Astrocyte (in vitro differentiated cells and primary cell): Measurements from ENCODE around the gene SEC31A. TPM values are rescaled to one million over a fixed set of nuclear protein-coding genes. Genes with fewer than 3 reads are reported as not detected.

ENCODE experiments used
- DNase-seq: peaks from one replicate; pipeline ENCODE4 v3.0.0-alpha.2; 2010; ENCODE audit warnings: low read depth
- FAIRE-seq: peaks from 2 replicates; lab custom pipeline; 2011; peaks lifted over from hg19 to GRCh38; lab: Jason Lieb, UNC
- H2AFZ ChIP-seq: 2 replicates; pipeline ENCODE4 v1.6.0; 2012; ENCODE audit warnings: low read depth, low read length, inconsistent platforms
- H3K27ac ChIP-seq: 2 replicates; pipeline ENCODE4 v1.5.1; 2011; ENCODE audit warnings: low read depth, low read length, inconsistent platforms
- H3K27me3 ChIP-seq: 2 replicates; pipeline ENCODE4 v1.6.0; 2011; ENCODE audit warnings: low read length, inconsistent platforms; ENCODE audit not compliant: insufficient read depth
- H3K36me3 ChIP-seq: 2 replicates; pipeline ENCODE4 v1.5.1; 2011; ENCODE audit warnings: low read length, inconsistent platforms; ENCODE audit not compliant: insufficient read depth
- H3K4me1 ChIP-seq: 2 replicates; pipeline ENCODE4 v1.5.1; 2011; ENCODE audit warnings: low read length, inconsistent platforms; ENCODE audit not compliant: insufficient read depth
- H3K4me2 ChIP-seq: 2 replicates; pipeline ENCODE4 v1.6.0; 2012; ENCODE audit warnings: low read length, inconsistent platforms
- H3K4me3 ChIP-seq: 2 replicates; pipeline ENCODE4 v1.5.1; 2011; ENCODE audit warnings: low read depth, mild to moderate bottlenecking, low read length, inconsistent platforms; ENCODE audit not compliant: insufficient read depth
- H3K79me2 ChIP-seq: 2 replicates; pipeline ENCODE4 v1.6.0; 2012; ENCODE audit warnings: mild to moderate bottlenecking, low read length, inconsistent platforms; ENCODE audit not compliant: insufficient read depth
- H3K9ac ChIP-seq: 2 replicates; pipeline ENCODE4 v1.6.0; 2012; ENCODE audit warnings: mild to moderate bottlenecking, low read length, inconsistent platforms
- H3K9me3 ChIP-seq: 2 replicates; pipeline ENCODE4 v1.5.1; 2012; ENCODE audit warnings: low read depth, mild to moderate bottlenecking, low read length, inconsistent platforms; ENCODE audit not compliant: insufficient read depth
- H4K20me1 ChIP-seq: 2 replicates; pipeline ENCODE4 v1.6.0; 2012; ENCODE audit warnings: low read length, inconsistent platforms; ENCODE audit not compliant: insufficient read depth
- H3K27ac Mint-ChIP-seq: one replicate; pipeline ENCODE4 v1.8.0; 2021; ENCODE audit warnings: mild to moderate bottlenecking, mixed read lengths; ENCODE audit not compliant: unreplicated experiment
- H3K27me3 Mint-ChIP-seq: one replicate; pipeline ENCODE4 v1.8.0; 2021; ENCODE audit warnings: low read depth, mixed read lengths; ENCODE audit not compliant: unreplicated experiment
- H3K36me3 Mint-ChIP-seq: one replicate; pipeline ENCODE4 v1.8.0; 2021; ENCODE audit warnings: low read depth, mixed read lengths; ENCODE audit not compliant: unreplicated experiment
- H3K4me1 Mint-ChIP-seq: one replicate; pipeline ENCODE4 v1.8.0; 2021; ENCODE audit warnings: low read depth, mixed read lengths; ENCODE audit not compliant: unreplicated experiment
- H3K4me3 Mint-ChIP-seq: one replicate; pipeline ENCODE4 v1.8.0; 2021; ENCODE audit warnings: mild to moderate bottlenecking, moderate library complexity, mixed read lengths; ENCODE audit not compliant: unreplicated experiment
- H3K9me3 Mint-ChIP-seq: one replicate; pipeline ENCODE4 v1.8.0; 2021; ENCODE audit warnings: mild to moderate bottlenecking, mixed read lengths; ENCODE audit not compliant: unreplicated experiment
- EZH2 ChIP-seq: IDR thresholded peaks from 2 replicates; pipeline ENCODE4 v1.6.1; 2012; ENCODE audit warnings: mild to moderate bottlenecking, low read length, inconsistent platforms; ENCODE audit not compliant: insufficient read depth
- total RNA-seq: library from RNA; stranded (reverse); gene quantifications from 2 replicates; pipeline ENCODE4 v1.2.1, GENCODE V29; 2021
- TF ChIP-seq, protein P1 (sequence below): IDR thresholded peaks from 2 replicates; pipeline ENCODE4 v1.5.1; 2011; ENCODE audit warnings: low read depth, mild to moderate bottlenecking, inconsistent platforms, low read length, moderate library complexity; ENCODE audit not compliant: insufficient read depth

Gene SEC31A
- total RNA-seq, 1 donor from 2014 or later, result 471 TPM

DNA sequence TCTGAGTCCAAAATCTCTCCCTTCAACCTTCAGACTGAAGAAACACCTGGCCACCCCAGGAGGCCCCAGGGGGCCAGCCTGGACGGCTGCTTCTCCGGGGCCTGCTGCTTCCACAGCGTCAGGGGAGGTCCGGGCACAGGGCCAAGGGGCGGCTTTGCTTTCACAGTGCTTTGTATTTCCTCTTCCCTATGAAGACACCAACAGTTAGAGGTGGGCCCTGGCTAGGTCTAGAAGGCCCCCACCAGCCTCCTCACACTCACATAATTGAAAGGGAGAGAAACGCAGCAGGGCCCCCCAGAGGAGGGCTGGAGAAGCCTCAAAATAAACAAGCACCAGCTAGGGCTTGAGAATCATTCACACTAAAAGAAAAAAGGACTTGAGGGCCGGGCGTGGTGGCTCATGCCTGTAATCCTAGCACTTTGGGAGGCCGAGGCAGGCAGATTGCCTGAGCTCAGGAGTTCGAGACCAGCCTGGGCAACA, 110.2 kb downstream of the SEC31A start:
- peaks cover 19% of the 10 kb centered on the region for H4K20me1 ChIP-seq
- peaks cover 9% of the 10 kb centered on the region for H3K36me3 Mint-ChIP-seq
- H3K4me1 Mint-ChIP-seq, result peaks cover 67% of the 10 kb centered on the region
- H3K36me3 ChIP-seq, result no peaks in the 10 kb centered on the region
- H3K4me3 Mint-ChIP-seq, result no peak overlapping the region
- H3K27me3 Mint-ChIP-seq, result no peaks in the 10 kb centered on the region
- DNase-seq (peak; percentile 58), FAIRE-seq (no peak)
- peaks cover 35% of the 10 kb centered on the region for H3K4me1 ChIP-seq
- peak overlapping the region; percentile 79 for H3K27ac Mint-ChIP-seq
- H3K4me3 ChIP-seq, result no peak overlapping the region
- H3K9me3 ChIP-seq, result no peaks in the 10 kb centered on the region
- peak overlapping the region; percentile 19 for H3K4me2 ChIP-seq
- TF ChIP-seq, protein P1, sequence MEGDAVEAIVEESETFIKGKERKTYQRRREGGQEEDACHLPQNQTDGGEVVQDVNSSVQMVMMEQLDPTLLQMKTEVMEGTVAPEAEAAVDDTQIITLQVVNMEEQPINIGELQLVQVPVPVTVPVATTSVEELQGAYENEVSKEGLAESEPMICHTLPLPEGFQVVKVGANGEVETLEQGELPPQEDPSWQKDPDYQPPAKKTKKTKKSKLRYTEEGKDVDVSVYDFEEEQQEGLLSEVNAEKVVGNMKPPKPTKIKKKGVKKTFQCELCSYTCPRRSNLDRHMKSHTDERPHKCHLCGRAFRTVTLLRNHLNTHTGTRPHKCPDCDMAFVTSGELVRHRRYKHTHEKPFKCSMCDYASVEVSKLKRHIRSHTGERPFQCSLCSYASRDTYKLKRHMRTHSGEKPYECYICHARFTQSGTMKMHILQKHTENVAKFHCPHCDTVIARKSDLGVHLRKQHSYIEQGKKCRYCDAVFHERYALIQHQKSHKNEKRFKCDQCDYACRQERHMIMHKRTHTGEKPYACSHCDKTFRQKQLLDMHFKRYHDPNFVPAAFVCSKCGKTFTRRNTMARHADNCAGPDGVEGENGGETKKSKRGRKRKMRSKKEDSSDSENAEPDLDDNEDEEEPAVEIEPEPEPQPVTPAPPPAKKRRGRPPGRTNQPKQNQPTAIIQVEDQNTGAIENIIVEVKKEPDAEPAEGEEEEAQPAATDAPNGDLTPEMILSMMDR, result no peak
- no peak for TF ChIP-seq EZH2
- peak overlapping the region; percentile 8 for H3K27ac ChIP-seq
- peaks cover 40% of the 10 kb centered on the region for H3K79me2 ChIP-seq
- H3K27me3 ChIP-seq, result no peaks in the 10 kb centered on the region
- no peaks in the 10 kb centered on the region for H3K9me3 Mint-ChIP-seq
- no peak overlapping the region for H3K9ac ChIP-seq
- H2AFZ ChIP-seq, result no peak overlapping the region

DNA sequence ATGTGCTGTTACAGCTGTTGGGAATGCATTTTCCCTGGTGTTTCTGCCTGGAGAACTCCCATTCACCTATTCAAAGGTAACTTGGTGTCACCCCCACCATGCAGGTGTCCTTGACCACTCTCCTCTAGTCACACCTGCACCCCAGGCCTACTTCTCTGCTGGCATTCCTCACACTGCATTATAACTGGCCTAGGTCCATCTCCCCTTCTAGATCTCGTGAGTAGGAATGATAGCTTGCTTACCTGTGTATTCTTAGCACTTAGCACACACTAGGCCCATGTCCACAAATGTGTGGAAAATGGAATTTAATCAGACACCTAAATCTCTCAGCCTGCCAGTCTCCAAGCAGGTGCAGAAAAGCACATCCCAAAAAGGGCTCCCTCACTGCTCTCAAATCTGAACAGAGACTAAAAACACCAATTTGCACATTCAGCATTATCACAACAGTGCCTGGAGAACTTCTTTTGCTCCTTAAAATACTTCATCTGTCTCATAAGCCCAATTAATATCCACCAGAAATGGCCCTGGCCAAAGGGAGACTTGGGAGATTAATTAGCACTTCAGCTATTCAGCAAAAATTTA, 110.7 kb downstream of the SEC31A start:
- Histone ChIP-seq H3K4me2 (peak overlapping the region; percentile 19), H3K4me3 (no peak overlapping the region), H2AFZ (no peak overlapping the region), H3K36me3 (no peaks in the 10 kb centered on the region), H3K9me3 (no peaks in the 10 kb centered on the region), H3K9ac (no peak overlapping the region), H3K4me1 (peaks cover 32% of the 10 kb centered on the region), H3K79me2 (peaks cover 40% of the 10 kb centered on the region), H3K27ac (no peak overlapping the region), H3K27me3 (no peaks in the 10 kb centered on the region), H4K20me1 (peaks cover 19% of the 10 kb centered on the region)
- Mint-ChIP-seq H3K27me3 (no peaks in the 10 kb centered on the region), H3K4me1 (peaks cover 66% of the 10 kb centered on the region), H3K36me3 (peaks cover 11% of the 10 kb centered on the region), H3K27ac (peak overlapping the region; percentile 53), H3K9me3 (no peaks in the 10 kb centered on the region), H3K4me3 (no peak overlapping the region)
- no peak for TF ChIP-seq EZH2
- FAIRE-seq, result no peak
- DNase-seq, result no peak

DNA sequence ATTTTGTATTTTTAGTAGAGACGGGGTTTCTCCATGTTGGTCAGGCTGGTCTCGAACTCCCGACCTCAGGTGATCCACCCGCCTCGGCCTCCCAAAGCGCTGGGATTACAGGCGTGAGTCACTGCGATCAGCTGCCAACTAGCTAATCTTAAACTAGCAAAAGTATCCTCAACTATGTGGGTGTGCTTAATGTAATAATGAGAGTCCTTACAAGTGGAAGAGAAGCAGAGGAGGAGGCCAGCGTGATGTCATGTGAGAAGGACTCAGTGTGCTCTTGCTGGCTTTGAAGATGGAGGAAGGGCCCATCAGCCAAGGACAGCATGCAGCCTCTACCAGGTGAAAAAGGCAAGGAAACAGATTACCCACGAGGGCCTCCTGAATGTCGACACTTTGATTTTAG, 111.9 kb downstream of the SEC31A start:
- Histone ChIP-seq H3K27ac (no peak overlapping the region), H3K27me3 (no peaks in the 10 kb centered on the region), H3K4me2 (no peak overlapping the region), H3K4me1 (peaks cover 35% of the 10 kb centered on the region), H3K4me3 (no peak overlapping the region), H3K9ac (no peak overlapping the region), H2AFZ (no peak overlapping the region), H4K20me1 (peaks cover 23% of the 10 kb centered on the region), H3K79me2 (peaks cover 35% of the 10 kb centered on the region), H3K9me3 (no peaks in the 10 kb centered on the region), H3K36me3 (no peaks in the 10 kb centered on the region)
- no peaks in the 10 kb centered on the region for H3K9me3 Mint-ChIP-seq
- TF ChIP-seq EZH2, result no peak
- TF ChIP-seq, protein P1, result no peak
- H3K4me1 Mint-ChIP-seq, result peaks cover 65% of the 10 kb centered on the region
- no peak overlapping the region for H3K27ac Mint-ChIP-seq
- no peak overlapping the region for H3K4me3 Mint-ChIP-seq
- FAIRE-seq, result no peak
- peak; percentile 73 for DNase-seq
- H3K27me3 Mint-ChIP-seq, result no peaks in the 10 kb centered on the region
- peaks cover 13% of the 10 kb centered on the region for H3K36me3 Mint-ChIP-seq
